ENCODE data around the gene QSOX2.

The QSOX2 gene

GRCh38 chr9:136201609-136202453 is 43.8 kb downstream of the QSOX2 start:
- TF ChIP-seq FOXP2 (optimal IDR thresholded peaks at IDR 0.05; ENCODE audit: borderline replicate concordance, extremely low read depth, extremely low read length, insufficient read depth) (no peak), REST (IDR thresholded peaks at IDR 0.05; ENCODE audit: insufficient read depth in 1 of 2, low read depth in 2 of 2, low read length in 2 of 2) (peak; percentile 87 to 92)

GRCh38 chr9:136201174-136201573 is 44.4 kb downstream of the QSOX2 start:
- TF ChIP-seq POLR2AphosphoS5 (IDR thresholded peaks at IDR 0.05; ENCODE audit: low read depth, low read length) (no peak), FOXP2 (optimal IDR thresholded peaks at IDR 0.05; ENCODE audit: borderline replicate concordance, extremely low read depth, extremely low read length, insufficient read depth) (no peak)

GRCh38 chr9:136200424-136200823 is 45.2 kb downstream of the QSOX2 start:
- TF ChIP-seq FOXP2 (optimal IDR thresholded peaks at IDR 0.05; ENCODE audit: borderline replicate concordance, extremely low read depth, extremely low read length, insufficient read depth): no peak
- no peak for TF ChIP-seq SIN3A (IDR thresholded peaks at IDR 0.05; ENCODE audit: borderline replicate concordance, insufficient read depth, low read length)
- no peak for TF ChIP-seq POLR2AphosphoS5 (IDR thresholded peaks at IDR 0.05; ENCODE audit: low read depth, low read length)
- no peak for TF ChIP-seq TAF1 (IDR thresholded peaks at IDR 0.05; ENCODE audit: borderline replicate concordance, insufficient read depth, low read length)
- TF ChIP-seq REST (IDR thresholded peaks at IDR 0.05; ENCODE audit: insufficient read depth in 1 of 2, low read depth in 2 of 2, low read length in 2 of 2): no peak

GRCh38 chr9:136199391-136200288 is 46.0 kb downstream of the QSOX2 start:
- TF ChIP-seq POLR2AphosphoS5 (IDR thresholded peaks at IDR 0.05; ENCODE audit: low read depth, low read length): no peak
- no peak for TF ChIP-seq REST (IDR thresholded peaks at IDR 0.05; ENCODE audit: insufficient read depth in 1 of 2, low read depth in 2 of 2, low read length in 2 of 2)
- TF ChIP-seq TAF1 (IDR thresholded peaks at IDR 0.05; ENCODE audit: borderline replicate concordance, insufficient read depth, low read length): no peak
- TF ChIP-seq FOXP2 (optimal IDR thresholded peaks at IDR 0.05; ENCODE audit: borderline replicate concordance, extremely low read depth, extremely low read length, insufficient read depth): no peak
- TF ChIP-seq SIN3A (IDR thresholded peaks at IDR 0.05; ENCODE audit: borderline replicate concordance, insufficient read depth, low read length): no peak

GRCh38 chr9:136198605-136199083 is 47.0 kb downstream of the QSOX2 start:
- TF ChIP-seq REST (IDR thresholded peaks at IDR 0.05; ENCODE audit: insufficient read depth in 1 of 2, low read depth in 2 of 2, low read length in 2 of 2): no peak

All from PFSK-1 (cell line).